Vagina (tissue), 2 donors: Measurements from ENCODE around the gene KLHDC7B. TPM values are rescaled to one million over a fixed set of nuclear protein-coding genes. Genes with fewer than 3 reads are reported as not detected.
A peak's percentile ranks its signal among the peaks of the same experiment; 100 is the strongest.

Source experiments
- DNase-seq, 2 donors: peaks; one replicate each; pipeline ENCODE4 v3.0.0-alpha.2; 2017; ENCODE audit errors: extremely low spot score in 2 of 2
- H3K27ac ChIP-seq: fragments of 200-600 bp; sonication (generic); one replicate; pipeline ENCODE4 v1.5.1; 2019
- H3K27me3 ChIP-seq: fragments of 200-600 bp; sonication (generic); one replicate; pipeline ENCODE4 v1.5.1; 2019
- H3K36me3 ChIP-seq, 2 donors: fragments of 200-600 bp; sonication (generic); one replicate each; pipeline ENCODE4 v1.5.1; 2017 to 2019
- H3K4me1 ChIP-seq: fragments of 200-600 bp; sonication (generic); one replicate; pipeline ENCODE4 v1.5.1; 2019
- H3K4me3 ChIP-seq, 2 donors: fragments of 200-600 bp; sonication (generic); 1 replicate in 1 of 2; 2 replicates in 1 of 2; pipeline ENCODE4 v1.5.1; 2016 to 2019
- H3K9me3 ChIP-seq: fragments of 200-600 bp; sonication (generic); one replicate; pipeline ENCODE4 v1.5.1; 2019
- CTCF ChIP-seq, 3 experiments: fragments of 450-650 bp in 2 of 3; fragments of 200-600 bp in 1 of 3; sonication (generic) in 1 of 3; IDR thresholded peaks; one replicate each; pipeline ENCODE4 v1.5.1; 2017 to 2019; ENCODE audit warnings: antibody characterized with exemption in 3 of 3, mild to moderate bottlenecking in 2 of 3, moderate library complexity in 2 of 3
- POLR2A ChIP-seq, 2 donors: fragments of 450-650 bp; IDR thresholded peaks; one replicate each; pipeline ENCODE4 v1.6.1; 2017; ENCODE audit warnings: antibody characterized with exemption in 2 of 2, mild to moderate bottlenecking in 2 of 2, moderate library complexity in 2 of 2
- POLR2AphosphoS5 ChIP-seq, 2 donors: sonication (generic); formaldehyde crosslinking; IDR thresholded peaks; one replicate each; pipeline ENCODE4 v1.9.0; 2017; ENCODE audit warnings: antibody characterized with exemption in 2 of 2, mild to moderate bottlenecking in 2 of 2, low read depth in 1 of 2; ENCODE audit not compliant: insufficient read depth in 1 of 2
- intact Hi-C: fragments of 100-400 bp; cut with DNase I; formaldehyde crosslinking; loops from one replicate; pipeline ENCODE4 v1.15.1; 2023
- total RNA-seq: library from RNA; depleted of rRNA; stranded (reverse); fragments of >200 nt; gene quantifications from one replicate; pipeline ENCODE4 v1.2.3, GENCODE V29; 2016

Gene KLHDC7B
- total RNA-seq, 1 donor from 2014 or later: 0.49 TPM

- intact Hi-C loops: loop anchor here (5.0 to 10.0 kb wide), 2 partner anchors 55 to 262 kb away; partner anchors contain the start of genes CHKB and MAPK12
- peaks cover 63% of the 10 kb centered on the region for H3K4me1 ChIP-seq
- peak overlapping the region; percentile 61 to 84 for H3K4me3 ChIP-seq
- H3K9me3 ChIP-seq: no peaks in the 10 kb centered on the region
- peak overlapping the region; percentile 92 for H3K27ac ChIP-seq
- TF ChIP-seq CTCF (IDR thresholded peaks at IDR 0.05): no peak
- peak in 1 of 2 donors; percentile 60 for TF ChIP-seq POLR2AphosphoS5 (IDR thresholded peaks at IDR 0.05; ENCODE audit: insufficient read depth in 1 of 2, low read depth in 1 of 2)
- no peak for TF ChIP-seq POLR2A (IDR thresholded peaks at IDR 0.05)
- no peaks in the 10 kb centered on the region for H3K27me3 ChIP-seq
- H3K36me3 ChIP-seq: peaks cover 0 to 18% of the 10 kb centered on the region in 2 donors
- DNase-seq: no peak
Measured at GRCh38 chr22:50526834-50527801, 18.6 kb upstream of the KLHDC7B start.

GRCh38 chr22:50527921-50528681, 17.6 kb upstream of the KLHDC7B start:
- Histone ChIP-seq H3K36me3 (peaks cover 0 to 9% of the 10 kb centered on the region in 2 donors), H3K27ac (peak overlapping the region; percentile 96), H3K9me3 (no peaks in the 10 kb centered on the region), H3K27me3 (no peaks in the 10 kb centered on the region), H3K4me3 (no peak overlapping the region), H3K4me1 (peaks cover 66% of the 10 kb centered on the region)
- intact Hi-C loops: loop anchor here (5.0 to 10.0 kb wide), 2 partner anchors 54 to 263 kb away; partner anchors contain the start of genes CHKB and MAPK12
- TF ChIP-seq CTCF (IDR thresholded peaks at IDR 0.05) (no peak), POLR2AphosphoS5 (IDR thresholded peaks at IDR 0.05; ENCODE audit: insufficient read depth in 1 of 2, low read depth in 1 of 2) (no peak), POLR2A (IDR thresholded peaks at IDR 0.05) (no peak)
- DNase-seq: no peak

- peak overlapping the region; percentile 96 for H3K27ac ChIP-seq
- peaks cover 0 to 1% of the 10 kb centered on the region in 2 donors for H3K36me3 ChIP-seq
- peak overlapping the region; percentile 58 to 60 for H3K4me3 ChIP-seq
- intact Hi-C loops: loop anchor here (5.0 to 10.0 kb wide), 2 partner anchors 53 to 264 kb away; partner anchors contain the start of genes CHKB and MAPK12
- TF ChIP-seq POLR2A (IDR thresholded peaks at IDR 0.05): no peak
- no peak for TF ChIP-seq CTCF (IDR thresholded peaks at IDR 0.05)
- no peak for TF ChIP-seq POLR2AphosphoS5 (IDR thresholded peaks at IDR 0.05; ENCODE audit: insufficient read depth in 1 of 2, low read depth in 1 of 2)
- no peaks in the 10 kb centered on the region for H3K27me3 ChIP-seq
- DNase-seq: no peak
- peaks cover 60% of the 10 kb centered on the region for H3K4me1 ChIP-seq
- H3K9me3 ChIP-seq: no peaks in the 10 kb centered on the region
Measured at GRCh38 chr22:50528682-50529415, 16.9 kb upstream of the KLHDC7B start.

- Histone ChIP-seq H3K4me1 (peaks cover 54% of the 10 kb centered on the region), H3K36me3 (no peaks in the 10 kb centered on the region), H3K27ac (peak overlapping the region; percentile 96), H3K9me3 (no peaks in the 10 kb centered on the region), H3K4me3 (peak overlapping the region; percentile 58 to 60), H3K27me3 (no peaks in the 10 kb centered on the region)
- TF ChIP-seq POLR2A (IDR thresholded peaks at IDR 0.05) (no peak), POLR2AphosphoS5 (IDR thresholded peaks at IDR 0.05; ENCODE audit: insufficient read depth in 1 of 2, low read depth in 1 of 2) (peak in 1 of 2 donors; percentile 50)
- no peak for DNase-seq
- intact Hi-C loops: loop anchor here (5.0 to 10.0 kb wide), 2 partner anchors 53 to 265 kb away; partner anchors contain the start of genes CHKB and MAPK12
Measured at GRCh38 chr22:50529416-50529896, 16.2 kb upstream of the KLHDC7B start.
